ENCODE measurements around the gene PKD2L2.
"Not testable (repeated sequence)": the region's sequence is repeated elsewhere in the genome, so short reads cannot be mapped to it uniquely, and the experiment has no call there.

PKD2L2 gene

GRCh38 chr5:137890845-137891244 is 1.6 kb downstream of the PKD2L2 start:
- DNase-seq, result no peak

GRCh38 chr5:137891849-137892248 is 2.6 kb downstream of the PKD2L2 start:
- DNase-seq, result no peak

GRCh38 chr5:137894586-137894985 is 5.3 kb downstream of the PKD2L2 start:
- no peak for DNase-seq

GRCh38 chr5:137896560-137896959 is 7.3 kb downstream of the PKD2L2 start:
- no peak for DNase-seq

GRCh38 chr5:137899493-137899892 is 10.2 kb downstream of the PKD2L2 start:
- DNase-seq, result no peak

DNA sequence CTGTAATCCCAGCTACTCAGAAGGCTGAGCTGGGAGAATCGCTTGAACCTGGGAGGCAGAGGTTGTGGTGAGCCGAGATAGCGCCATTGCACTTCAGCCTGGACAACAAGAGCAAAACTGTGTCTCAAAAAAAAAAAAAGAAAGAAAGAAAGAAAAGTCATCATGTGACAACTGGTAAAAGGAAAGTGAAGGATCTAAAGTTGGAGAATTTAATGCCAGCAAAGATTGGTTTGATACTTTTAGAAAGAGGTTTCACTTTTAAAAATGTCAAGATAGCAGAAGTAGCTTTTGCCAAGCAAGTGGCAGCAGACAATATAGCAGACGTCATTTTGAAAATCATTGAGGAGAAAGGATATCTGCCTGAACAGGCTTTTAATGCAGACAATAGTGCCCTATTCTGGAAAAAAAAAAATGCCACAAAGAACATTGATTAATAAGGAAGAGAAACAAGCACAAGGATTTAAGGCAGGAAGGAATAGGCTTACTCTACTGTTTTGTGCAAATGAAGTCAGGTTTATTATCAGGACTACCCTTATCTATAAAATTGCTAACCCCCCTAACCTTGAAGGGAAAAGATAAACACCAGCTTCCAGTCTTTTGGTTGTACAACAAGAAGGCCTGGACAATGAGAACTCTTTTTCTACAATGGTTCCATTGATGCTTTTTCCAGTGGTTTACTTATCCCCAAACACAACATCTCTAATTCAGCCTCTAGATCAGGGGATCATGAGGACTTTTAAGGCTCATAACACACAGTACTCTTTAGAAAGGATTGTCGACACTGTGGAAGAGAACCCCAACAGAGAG is 12.0 kb downstream of the PKD2L2 start:
- DNase-seq, result peak; percentile 72

DNA sequence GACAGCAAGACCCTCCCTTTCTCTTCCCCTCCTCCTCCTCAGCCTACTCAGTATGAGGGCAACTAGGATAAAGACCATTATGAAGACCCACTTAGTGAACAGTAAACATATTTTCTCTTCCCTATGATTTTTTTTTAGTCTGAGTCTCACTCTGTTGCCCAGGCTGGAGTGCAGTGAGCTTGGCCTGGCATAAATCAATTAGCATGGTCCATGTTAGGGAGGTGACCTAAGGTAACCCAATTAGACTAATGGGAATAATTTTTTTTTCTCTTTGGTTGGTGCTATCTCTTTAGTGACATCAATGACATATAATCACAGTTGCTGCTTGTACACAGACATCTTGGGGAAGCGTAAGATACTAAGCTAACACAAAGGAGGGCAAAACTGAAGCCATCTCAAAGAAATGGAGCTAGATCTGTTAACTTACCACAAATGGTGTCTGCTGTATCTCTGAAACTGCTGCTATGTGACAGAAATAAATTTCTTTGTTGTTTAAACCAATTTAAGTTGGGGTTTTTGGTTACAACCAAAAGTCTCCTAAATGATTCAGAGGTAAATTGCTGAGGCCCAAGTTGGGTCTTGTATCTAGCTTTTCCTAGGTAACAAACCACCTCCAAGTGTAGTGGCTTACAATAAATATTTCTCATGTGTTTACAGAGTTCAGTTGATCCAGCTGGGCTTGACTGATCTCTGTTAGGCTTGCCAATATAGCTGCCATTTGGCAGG is 13.3 kb downstream of the PKD2L2 start:
- DNase-seq, result no peak

GRCh38 chr5:137914758-137915157 is 25.5 kb downstream of the PKD2L2 start:
- no peak for DNase-seq

GRCh38 chr5:137916923-137917322 is 27.7 kb downstream of the PKD2L2 start:
- DNase-seq, result no peak

DNA sequence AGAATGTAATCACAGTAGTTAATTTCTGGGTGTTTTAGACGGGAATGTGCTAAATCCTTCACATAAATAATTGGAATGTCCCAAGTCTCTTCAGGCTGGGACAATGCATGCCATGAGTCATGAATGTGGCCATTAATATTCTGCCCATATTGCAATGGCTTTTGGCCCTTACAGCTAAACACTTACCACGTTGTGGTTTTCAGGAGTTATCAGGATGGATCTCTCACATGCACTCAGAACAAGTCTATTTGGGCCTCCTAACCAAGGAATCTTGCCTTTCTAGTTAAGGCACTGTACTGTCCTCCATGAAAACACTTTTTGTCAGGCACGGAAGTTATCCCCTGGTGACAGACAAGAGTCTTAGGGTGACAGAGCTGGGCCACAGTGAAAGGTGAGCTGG is 32.7 kb downstream of the PKD2L2 start:
- DNase-seq, result no peak

GRCh38 chr5:137923856-137924255 is 34.6 kb downstream of the PKD2L2 start:
- DNase-seq, result peak; percentile 44

DNA sequence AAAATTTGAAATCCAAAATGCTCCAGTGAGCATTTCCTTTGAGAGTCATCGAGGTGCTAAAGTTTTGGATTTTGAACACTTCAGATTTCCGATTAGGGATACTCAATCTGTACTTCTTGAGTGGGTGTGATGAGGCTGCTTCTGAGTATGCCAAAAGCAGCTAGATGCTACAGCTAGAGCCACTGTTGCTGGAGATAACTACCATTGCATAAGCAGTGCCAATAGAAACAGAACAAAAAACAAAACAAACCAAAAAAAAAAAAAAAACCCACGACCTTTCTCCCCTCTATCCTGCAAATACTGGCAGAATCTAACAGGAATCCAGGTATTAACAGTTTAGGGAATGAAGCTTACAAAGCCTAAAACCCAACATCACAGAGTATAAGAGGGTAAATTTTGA is 43.5 kb downstream of the PKD2L2 start:
- DNase-seq, result no peak

GRCh38 chr5:137933491-137933911 is 44.2 kb downstream of the PKD2L2 start:
- DNase-seq, result no peak

DNA sequence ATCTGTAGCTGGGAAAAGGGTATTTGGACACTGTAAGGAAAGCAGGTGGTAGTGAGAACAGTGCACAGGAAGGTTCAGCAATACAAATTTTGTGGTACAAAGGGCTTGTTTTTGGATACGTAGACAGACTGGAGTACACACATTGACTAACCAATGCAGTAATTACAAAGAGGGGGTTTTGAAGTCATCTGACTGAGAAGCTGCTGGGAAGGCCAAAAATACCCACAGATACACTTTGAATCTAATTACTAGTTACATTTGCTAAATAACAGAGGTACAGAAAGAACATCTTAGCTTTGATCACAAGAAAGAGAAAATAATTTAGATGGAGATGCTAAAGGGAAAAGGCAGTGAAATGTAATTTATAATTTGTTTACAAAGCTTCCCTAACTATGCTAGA is 45.9 kb downstream of the PKD2L2 start:
- peak; percentile 27 for DNase-seq

DNA sequence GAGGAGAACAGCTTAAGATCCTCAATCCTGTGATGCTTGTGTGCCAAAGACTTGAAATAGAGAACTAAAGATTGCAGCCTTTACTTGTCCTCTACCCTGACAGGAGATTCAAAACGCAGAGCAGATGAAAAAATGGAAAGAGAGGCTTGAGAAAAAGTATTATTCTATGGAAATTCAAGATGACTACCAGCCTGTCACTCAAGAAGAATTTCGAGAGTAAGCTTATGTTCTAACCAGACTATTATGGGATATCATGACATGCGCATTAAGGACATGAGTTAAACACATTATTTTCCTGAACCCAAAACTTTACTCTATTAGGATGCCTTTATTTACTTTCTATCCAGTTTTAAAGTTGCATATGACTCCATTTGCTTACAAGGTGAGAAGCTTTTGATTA is 46.4 kb downstream of the PKD2L2 start:
- DNase-seq, result no peak

DNA sequence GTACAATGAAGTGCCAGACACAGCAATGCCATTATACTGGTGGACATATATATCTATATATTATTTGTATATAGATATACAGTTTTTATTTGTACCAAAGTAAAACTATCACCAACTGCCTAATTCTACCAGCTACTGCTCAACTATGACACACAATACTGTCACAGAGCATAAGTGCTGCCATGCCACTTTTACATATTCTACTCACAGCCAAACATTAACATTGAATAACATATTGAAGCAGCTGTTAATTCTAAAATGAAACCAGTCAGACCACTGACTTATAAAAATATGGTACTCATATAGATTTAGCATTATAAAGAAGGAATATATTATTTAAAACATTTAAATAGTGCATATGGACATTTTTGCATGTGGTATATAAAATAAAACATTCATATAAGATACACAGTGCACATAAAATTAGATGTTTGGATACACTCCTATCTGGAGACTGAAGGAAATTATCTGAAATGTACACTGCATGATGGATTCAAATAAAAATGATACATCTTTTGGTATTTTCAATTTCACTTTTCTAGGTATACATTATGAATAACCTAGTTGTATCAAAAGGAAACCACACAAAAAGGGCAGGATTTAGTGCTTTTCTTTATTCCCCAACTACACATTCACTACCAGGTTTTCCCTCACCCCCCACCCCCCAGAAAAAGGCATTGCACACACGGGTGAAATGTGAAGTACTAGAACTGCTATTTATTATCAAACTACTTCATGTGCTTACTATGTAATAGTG is 48.9 kb downstream of the PKD2L2 start:
- DNase-seq, result no peak

DNA sequence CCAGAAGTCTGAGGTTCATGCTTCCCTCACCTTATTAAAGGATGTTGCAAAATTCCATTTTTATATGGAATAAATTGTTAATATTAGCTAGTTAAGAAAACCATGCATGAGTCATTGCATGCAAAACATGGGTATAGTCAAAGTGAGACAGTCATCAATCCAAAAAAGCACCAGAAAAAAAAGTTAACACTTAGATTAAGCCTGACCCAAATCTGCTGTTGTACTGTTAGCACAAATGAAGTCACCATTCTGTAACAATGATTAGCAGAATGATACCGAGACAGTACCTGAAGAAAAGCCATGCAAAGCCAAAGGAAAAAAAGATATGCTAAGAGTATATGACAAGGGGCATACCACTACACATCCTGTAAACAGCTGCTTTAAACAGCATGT is 49.5 kb downstream of the PKD2L2 start:
- no peak for DNase-seq

DNA sequence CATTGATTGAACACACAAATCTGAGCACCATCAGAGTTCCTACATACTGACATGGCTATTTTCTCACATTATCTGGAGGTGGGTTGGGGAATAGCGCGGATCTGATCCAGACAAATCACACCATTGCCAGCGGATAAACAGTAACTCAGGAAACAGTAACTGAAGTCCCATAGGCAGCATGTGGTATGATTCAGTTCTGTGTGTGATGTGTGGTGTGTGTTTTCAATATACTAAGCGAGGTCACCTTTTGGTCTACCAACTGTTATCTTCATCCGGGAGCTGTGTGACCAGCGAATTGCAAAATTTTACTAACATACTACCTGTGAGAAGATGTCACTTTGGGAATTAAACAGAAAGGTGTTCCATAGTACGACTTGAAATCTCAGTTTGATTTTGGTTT is 50.1 kb downstream of the PKD2L2 start:
- DNase-seq, result no peak

DNA sequence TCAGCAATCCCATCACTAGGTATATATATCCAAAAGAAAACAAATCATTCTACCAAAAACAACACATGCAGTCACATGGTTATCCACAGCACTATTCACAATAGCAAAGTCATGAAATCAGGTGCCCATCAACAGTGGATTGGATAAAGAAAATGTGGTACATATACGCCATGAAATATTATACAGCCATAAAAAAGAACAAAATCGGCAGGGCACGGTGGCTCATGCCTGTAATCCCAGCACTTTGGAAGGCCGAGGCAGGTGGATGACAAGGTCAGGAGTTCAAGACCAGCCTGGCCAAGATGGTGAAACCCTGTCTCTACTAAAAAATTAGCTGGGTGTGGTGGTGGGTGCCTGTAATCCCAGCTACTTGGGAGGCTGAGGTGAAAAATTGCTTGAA is 55.0 kb downstream of the PKD2L2 start:
- not testable (repeated sequence) for DNase-seq

GRCh38 chr5:137945825-137946224 is 56.6 kb downstream of the PKD2L2 start:
- no peak for DNase-seq

GRCh38 chr5:137954131-137954879 is 65.0 kb downstream of the PKD2L2 start:
- no peak for DNase-seq

GRCh38 chr5:137957948-137958347 is 68.7 kb downstream of the PKD2L2 start:
- no peak for DNase-seq

GRCh38 chr5:137959488-137959887 is 70.2 kb downstream of the PKD2L2 start:
- no peak for DNase-seq
